Measurements from ENCODE around the gene GALNT2. TPM values are rescaled to one million over a fixed set of nuclear protein-coding genes. Genes with fewer than 3 reads are reported as not detected.

The GALNT2 gene
- polyA plus RNA-seq, 1 donor, result 47.1 TPM

- DNase-seq, result no peak
- Histone ChIP-seq H3K36me3 (ENCODE audit: control insufficient read depth, insufficient read depth, low read length) (no peaks in the 10 kb centered on the region), H3K4me1 (ENCODE audit: control insufficient read depth, insufficient read depth, low read length) (no peaks in the 10 kb centered on the region), H3K4me3 (ENCODE audit: low read length) (no peak overlapping the region), H3K27ac (ENCODE audit: low read length) (no peak overlapping the region), H3K27me3 (ENCODE audit: control insufficient read depth, insufficient read depth, low read length) (no peaks in the 10 kb centered on the region), H3K9me3 (ENCODE audit: control insufficient read depth, low read depth, low read length) (no peaks in the 10 kb centered on the region)
- WGBS (ENCODE audit: insufficient coverage, low lambda C conversion rate), result 100% methylated on average over 1 of the region's 2 CpGs
Observed at GRCh38 chr1:230030122-230030821, 36.8 kb upstream of the GALNT2 start.

- H3K4me3 ChIP-seq (ENCODE audit: low read length), result no peak overlapping the region
- no peaks in the 10 kb centered on the region for H3K36me3 ChIP-seq (ENCODE audit: control insufficient read depth, insufficient read depth, low read length)
- no peaks in the 10 kb centered on the region for H3K4me1 ChIP-seq (ENCODE audit: control insufficient read depth, insufficient read depth, low read length)
- no peak overlapping the region for H3K27ac ChIP-seq (ENCODE audit: low read length)
- no peaks in the 10 kb centered on the region for H3K27me3 ChIP-seq (ENCODE audit: control insufficient read depth, insufficient read depth, low read length)
- no peak for DNase-seq
- no CpG with 5 or more reads among the region's 3 CpGs for WGBS (ENCODE audit: insufficient coverage, low lambda C conversion rate)
- H3K9me3 ChIP-seq (ENCODE audit: control insufficient read depth, low read depth, low read length), result no peaks in the 10 kb centered on the region
Observed at GRCh38 chr1:230031131-230031530, 35.9 kb upstream of the GALNT2 start.

GRCh38 chr1:230032516-230033281 lies 34.3 kb upstream of the GALNT2 start:
- Histone ChIP-seq H3K4me3 (ENCODE audit: low read length) (no peak overlapping the region), H3K36me3 (ENCODE audit: control insufficient read depth, insufficient read depth, low read length) (no peaks in the 10 kb centered on the region), H3K4me1 (ENCODE audit: control insufficient read depth, insufficient read depth, low read length) (no peaks in the 10 kb centered on the region), H3K9me3 (ENCODE audit: control insufficient read depth, low read depth, low read length) (no peaks in the 10 kb centered on the region), H3K27me3 (ENCODE audit: control insufficient read depth, insufficient read depth, low read length) (no peaks in the 10 kb centered on the region), H3K27ac (ENCODE audit: low read length) (no peak overlapping the region)
- no peak for DNase-seq
- WGBS (ENCODE audit: insufficient coverage, low lambda C conversion rate), result no CpG with 5 or more reads among the region's 6 CpGs

GRCh38 chr1:230037261-230037660 lies 29.8 kb upstream of the GALNT2 start:
- Histone ChIP-seq H3K36me3 (ENCODE audit: control insufficient read depth, insufficient read depth, low read length) (no peaks in the 10 kb centered on the region), H3K9me3 (ENCODE audit: control insufficient read depth, low read depth, low read length) (no peaks in the 10 kb centered on the region), H3K4me3 (ENCODE audit: low read length) (no peak overlapping the region), H3K27ac (ENCODE audit: low read length) (no peak overlapping the region), H3K27me3 (ENCODE audit: control insufficient read depth, insufficient read depth, low read length) (no peaks in the 10 kb centered on the region), H3K4me1 (ENCODE audit: control insufficient read depth, insufficient read depth, low read length) (no peaks in the 10 kb centered on the region)
- DNase-seq, result no peak
- no CpG with 5 or more reads among the region's 3 CpGs for WGBS (ENCODE audit: insufficient coverage, low lambda C conversion rate)

DNA sequence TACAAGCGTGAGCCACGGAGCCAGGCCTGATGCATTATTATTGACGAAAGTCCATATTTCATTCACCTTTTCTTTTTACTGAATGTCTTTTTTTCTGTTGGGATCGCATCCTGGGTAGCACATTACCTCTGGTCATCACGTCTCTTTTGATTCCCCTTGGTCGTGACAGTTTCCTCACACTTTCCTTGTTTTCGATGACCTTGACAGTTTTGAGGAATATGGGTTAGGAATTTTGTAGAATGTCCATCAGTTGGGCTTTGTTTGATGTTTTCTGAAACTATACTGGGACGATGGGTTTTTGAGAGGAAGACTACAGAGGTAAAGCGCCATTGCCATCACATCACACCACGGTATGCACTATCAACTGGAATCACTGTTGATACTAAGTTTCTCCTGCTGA lies 26.6 kb upstream of the GALNT2 start:
- H3K9me3 ChIP-seq (ENCODE audit: control insufficient read depth, low read depth, low read length), result no peaks in the 10 kb centered on the region
- H3K36me3 ChIP-seq (ENCODE audit: control insufficient read depth, insufficient read depth, low read length), result no peaks in the 10 kb centered on the region
- DNase-seq, result no peak
- H3K27me3 ChIP-seq (ENCODE audit: control insufficient read depth, insufficient read depth, low read length), result peaks cover 4% of the 10 kb centered on the region
- no peak overlapping the region for H3K4me3 ChIP-seq (ENCODE audit: low read length)
- H3K4me1 ChIP-seq (ENCODE audit: control insufficient read depth, insufficient read depth, low read length), result no peaks in the 10 kb centered on the region
- 82% methylated on average over 2 of the region's 10 CpGs for WGBS (ENCODE audit: insufficient coverage, low lambda C conversion rate)
- no peak overlapping the region for H3K27ac ChIP-seq (ENCODE audit: low read length)

GRCh38 chr1:230043081-230043480 lies 24.0 kb upstream of the GALNT2 start:
- Histone ChIP-seq H3K27me3 (ENCODE audit: control insufficient read depth, insufficient read depth, low read length) (peaks cover 4% of the 10 kb centered on the region), H3K36me3 (ENCODE audit: control insufficient read depth, insufficient read depth, low read length) (no peaks in the 10 kb centered on the region), H3K4me3 (ENCODE audit: low read length) (no peak overlapping the region), H3K4me1 (ENCODE audit: control insufficient read depth, insufficient read depth, low read length) (no peaks in the 10 kb centered on the region), H3K9me3 (ENCODE audit: control insufficient read depth, low read depth, low read length) (no peaks in the 10 kb centered on the region), H3K27ac (ENCODE audit: low read length) (no peak overlapping the region)
- DNase-seq, result no peak
- no CpG with 5 or more reads among the region's 3 CpGs for WGBS (ENCODE audit: insufficient coverage, low lambda C conversion rate)

- H3K36me3 ChIP-seq (ENCODE audit: control insufficient read depth, insufficient read depth, low read length), result no peaks in the 10 kb centered on the region
- no CpG with 5 or more reads among the region's 7 CpGs for WGBS (ENCODE audit: insufficient coverage, low lambda C conversion rate)
- DNase-seq, result no peak
- H3K4me1 ChIP-seq (ENCODE audit: control insufficient read depth, insufficient read depth, low read length), result no peaks in the 10 kb centered on the region
- peaks cover 4% of the 10 kb centered on the region for H3K27me3 ChIP-seq (ENCODE audit: control insufficient read depth, insufficient read depth, low read length)
- no peak overlapping the region for H3K4me3 ChIP-seq (ENCODE audit: low read length)
- no peak overlapping the region for H3K27ac ChIP-seq (ENCODE audit: low read length)
- H3K9me3 ChIP-seq (ENCODE audit: control insufficient read depth, low read depth, low read length), result no peaks in the 10 kb centered on the region
Observed at GRCh38 chr1:230044729-230045128, 22.3 kb upstream of the GALNT2 start.

GRCh38 chr1:230047114-230047865 lies 19.7 kb upstream of the GALNT2 start:
- 57% methylated on average over 1 of the region's 10 CpGs for WGBS (ENCODE audit: insufficient coverage, low lambda C conversion rate)
- H3K27me3 ChIP-seq (ENCODE audit: control insufficient read depth, insufficient read depth, low read length), result peaks cover 4% of the 10 kb centered on the region
- H3K9me3 ChIP-seq (ENCODE audit: control insufficient read depth, low read depth, low read length), result no peaks in the 10 kb centered on the region

GRCh38 chr1:230048322-230048721 lies 18.7 kb upstream of the GALNT2 start:
- Histone ChIP-seq H3K4me1 (ENCODE audit: control insufficient read depth, insufficient read depth, low read length) (no peaks in the 10 kb centered on the region), H3K4me3 (ENCODE audit: low read length) (no peak overlapping the region), H3K27me3 (ENCODE audit: control insufficient read depth, insufficient read depth, low read length) (no peaks in the 10 kb centered on the region), H3K36me3 (ENCODE audit: control insufficient read depth, insufficient read depth, low read length) (no peaks in the 10 kb centered on the region), H3K27ac (ENCODE audit: low read length) (no peak overlapping the region), H3K9me3 (ENCODE audit: control insufficient read depth, low read depth, low read length) (no peaks in the 10 kb centered on the region)
- no peak for DNase-seq
- WGBS (ENCODE audit: insufficient coverage, low lambda C conversion rate), result 83% methylated on average over 1 of the region's 2 CpGs

More at GRCh38 chr1:230047114-230047865, 19.7 kb upstream of the GALNT2 start:
- DNase-seq, result no peak
- Histone ChIP-seq H3K4me3 (ENCODE audit: low read length) (no peak overlapping the region), H3K36me3 (ENCODE audit: control insufficient read depth, insufficient read depth, low read length) (no peaks in the 10 kb centered on the region), H3K27ac (ENCODE audit: low read length) (no peak overlapping the region), H3K4me1 (ENCODE audit: control insufficient read depth, insufficient read depth, low read length) (no peaks in the 10 kb centered on the region)

- H3K27ac ChIP-seq (ENCODE audit: low read length), result no peak overlapping the region
- H3K27me3 ChIP-seq (ENCODE audit: control insufficient read depth, insufficient read depth, low read length), result no peaks in the 10 kb centered on the region
- no peak overlapping the region for H3K4me3 ChIP-seq (ENCODE audit: low read length)
- no CpG with 5 or more reads among the region's 1 CpG for WGBS (ENCODE audit: insufficient coverage, low lambda C conversion rate)
- no peaks in the 10 kb centered on the region for H3K9me3 ChIP-seq (ENCODE audit: control insufficient read depth, low read depth, low read length)
- H3K4me1 ChIP-seq (ENCODE audit: control insufficient read depth, insufficient read depth, low read length), result no peaks in the 10 kb centered on the region
- DNase-seq, result no peak
- H3K36me3 ChIP-seq (ENCODE audit: control insufficient read depth, insufficient read depth, low read length), result no peaks in the 10 kb centered on the region
Observed at GRCh38 chr1:230048922-230049321, 18.1 kb upstream of the GALNT2 start.
